GM23338 (cell line): Measurements from ENCODE around the gene BNIP3. TPM values are rescaled to one million over a fixed set of nuclear protein-coding genes. Genes with fewer than 3 reads are reported as not detected.
A peak's percentile ranks its signal among the peaks of the same experiment; 100 is the strongest.

ENCODE experiments used
- ATAC-seq: fragments of 200-7000 bp; cut with Tn5 transposase; 3 replicates; pipeline ENCODE4 v1.9.1; 2020
- DNase-seq: peaks from one replicate; pipeline ENCODE4 v3.0.0-alpha.2; 2015; ENCODE audit warnings: low spot score
- H2AFZ ChIP-seq: fragments of 200-600 bp; sonication (generic); 2 replicates; pipeline ENCODE4 v1.8.0; 2016; ENCODE audit warnings: antibody characterized with exemption, mild to moderate bottlenecking, moderate library complexity
- H3F3A ChIP-seq: fragments of 200-600 bp; sonication (generic); replicated peaks from 2 replicates; pipeline ENCODE4 v1.8.0; 2017; ENCODE audit warnings: antibody characterized with exemption, mixed run types, low read depth
- H3K27ac ChIP-seq: fragments of 200-600 bp; sonication (generic); 2 replicates; pipeline ENCODE4 v1.6.1; 2016; ENCODE audit warnings: low read depth
- H3K27me3 ChIP-seq: fragments of 200-600 bp; sonication (generic); 2 replicates; pipeline ENCODE4 v1.8.0; 2016; ENCODE audit warnings: mild to moderate bottlenecking, mixed run types, moderate library complexity; ENCODE audit not compliant: insufficient read depth
- H3K36me3 ChIP-seq: fragments of 200-600 bp; sonication (generic); 2 replicates; pipeline ENCODE4 v1.8.0; 2016; ENCODE audit warnings: mild to moderate bottlenecking; ENCODE audit not compliant: insufficient read depth
- H3K4me1 ChIP-seq: fragments of 200-600 bp; sonication (generic); 2 replicates; pipeline ENCODE4 v1.8.0; 2016; ENCODE audit warnings: mild to moderate bottlenecking, moderate library complexity; ENCODE audit not compliant: insufficient read depth
- H3K4me2 ChIP-seq: fragments of 200-600 bp; sonication (generic); 2 replicates; pipeline ENCODE4 v1.7.1; 2017; ENCODE audit warnings: mixed run types
- H3K4me3 ChIP-seq: fragments of 200-600 bp; sonication (generic); 2 replicates; pipeline ENCODE4 v1.6.1; 2016; ENCODE audit warnings: mixed run types
- H3K79me2 ChIP-seq: fragments of 200-600 bp; sonication (generic); replicated peaks from 2 replicates; pipeline ENCODE4 v1.8.0; 2017; ENCODE audit warnings: mild to moderate bottlenecking; ENCODE audit not compliant: insufficient read depth
- H3K9me2 ChIP-seq: fragments of 200-600 bp; sonication (generic); 2 replicates; pipeline ENCODE4 v1.8.0; 2017; ENCODE audit not compliant: insufficient read depth
- H4K20me1 ChIP-seq: fragments of 200-600 bp; sonication (generic); replicated peaks from 2 replicates; pipeline ENCODE4 v1.8.0; 2017; ENCODE audit warnings: mild to moderate bottlenecking; ENCODE audit not compliant: insufficient read depth
- H3K27ac Mint-ChIP-seq: 2 replicates; pipeline ENCODE4 v1.8.0; 2020; ENCODE audit warnings: inconsistent platforms, mild to moderate bottlenecking, moderate library complexity, mixed read lengths
- H3K27me3 Mint-ChIP-seq: 3 replicates; pipeline ENCODE4 v1.8.0; 2022; ENCODE audit warnings: low read depth, mild to moderate bottlenecking, moderate library complexity, mixed read lengths, inconsistent platforms; ENCODE audit not compliant: insufficient read depth, poor library complexity
- H3K36me3 Mint-ChIP-seq: 3 replicates; pipeline ENCODE4 v1.8.0; 2021; ENCODE audit warnings: low read depth, mild to moderate bottlenecking, inconsistent platforms, moderate library complexity, mixed read lengths
- H3K4me1 Mint-ChIP-seq: 3 replicates; pipeline ENCODE4 v1.8.0; 2020; ENCODE audit warnings: mild to moderate bottlenecking, inconsistent platforms, mixed read lengths
- H3K4me3 Mint-ChIP-seq: 3 replicates; pipeline ENCODE4 v1.8.0; 2021; ENCODE audit warnings: moderate library complexity, mild to moderate bottlenecking, inconsistent platforms, mixed read lengths
- H3K9me3 Mint-ChIP-seq: 3 replicates; pipeline ENCODE4 v1.8.0; 2020; ENCODE audit warnings: moderate library complexity, mild to moderate bottlenecking, inconsistent platforms, mixed read lengths
- CREB1 ChIP-seq: fragments of 250-450 bp; sonication (Bioruptor Pico); IDR thresholded peaks from 2 replicates; pipeline ENCODE4 v1.5.0; 2020; ENCODE audit warnings: low read depth, mild to moderate bottlenecking, moderate library complexity
- EZH2phosphoT487 ChIP-seq: fragments of 200-600 bp; sonication (generic); IDR thresholded peaks from one replicate; pipeline ENCODE4 v1.8.1; 2018; ENCODE audit warnings: antibody characterized with exemption; ENCODE audit not compliant: unreplicated experiment
- JUNB ChIP-seq: IDR thresholded peaks from one replicate; pipeline ENCODE4 v1.6.1; 2016; ENCODE audit warnings: antibody characterized with exemption; ENCODE audit not compliant: unreplicated experiment
- ZNF331 ChIP-seq: fragments of 250-450 bp; sonication (Bioruptor Pico); IDR thresholded peaks from 2 replicates; pipeline ENCODE4 v1.5.0; 2020; ENCODE audit warnings: low read depth, mild to moderate bottlenecking, moderate library complexity
- polyA plus RNA-seq: library from polyadenylated mRNA; unstranded; fragments of >200 nt; fragmentation: Nextera tagmentation; extraction: Ambion mirVana; gene quantifications from 2 replicates; pipeline ENCODE4 v1.2.1, GENCODE V29; 2016
- total RNA-seq: library from RNA; depleted of rRNA; stranded (reverse); fragments of >200 nt; shearing (Covaris generic); gene quantifications from 2 replicates; pipeline ENCODE4 v1.2.3, GENCODE V29; 2014
- TF ChIP-seq, protein P1 (sequence below): fragments of 250-450 bp; sonication (Bioruptor Pico); IDR thresholded peaks from 2 replicates; pipeline ENCODE4 v1.5.0; 2020; ENCODE audit warnings: mild to moderate bottlenecking, moderate library complexity
- TF ChIP-seq, protein P2 (sequence below), 2 experiments: fragments of 200-600 bp in 1 of 2; sonication (generic) in 1 of 2; conservative IDR thresholded peaks; 2 replicates each; pipeline versions ENCODE4 v1.5.1 to v1.6.1; 2016 to 2017; ENCODE audit warnings: antibody characterized with exemption in 2 of 2, low read depth in 2 of 2, mild to moderate bottlenecking in 2 of 2, moderate library complexity in 1 of 2

Gene BNIP3
- total and polyA plus RNA-seq, 2 experiments from 2014 or later = 46.3 to 75.0 TPM

DNA sequence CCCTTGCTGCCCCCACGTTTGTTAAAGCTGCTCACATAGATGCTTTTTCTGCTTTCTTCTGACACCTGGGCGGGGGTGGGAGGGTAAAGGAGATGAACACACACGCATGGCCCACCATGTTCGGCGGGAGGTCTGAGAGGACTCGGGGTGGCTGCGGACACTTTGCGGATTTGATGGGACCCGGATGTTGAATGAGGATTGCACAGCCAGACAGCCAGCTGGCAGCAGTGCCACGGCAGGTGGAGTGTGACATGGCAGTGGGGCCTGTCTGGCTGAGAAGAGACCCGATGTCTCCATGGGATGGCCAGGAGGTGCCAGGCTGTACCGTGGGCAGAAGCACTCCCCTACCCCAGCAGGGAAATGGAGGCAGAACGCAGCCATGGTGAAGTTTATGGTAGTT lies 49.7 kb downstream of the BNIP3 start (continued):
- TF ChIP-seq, protein P1, sequence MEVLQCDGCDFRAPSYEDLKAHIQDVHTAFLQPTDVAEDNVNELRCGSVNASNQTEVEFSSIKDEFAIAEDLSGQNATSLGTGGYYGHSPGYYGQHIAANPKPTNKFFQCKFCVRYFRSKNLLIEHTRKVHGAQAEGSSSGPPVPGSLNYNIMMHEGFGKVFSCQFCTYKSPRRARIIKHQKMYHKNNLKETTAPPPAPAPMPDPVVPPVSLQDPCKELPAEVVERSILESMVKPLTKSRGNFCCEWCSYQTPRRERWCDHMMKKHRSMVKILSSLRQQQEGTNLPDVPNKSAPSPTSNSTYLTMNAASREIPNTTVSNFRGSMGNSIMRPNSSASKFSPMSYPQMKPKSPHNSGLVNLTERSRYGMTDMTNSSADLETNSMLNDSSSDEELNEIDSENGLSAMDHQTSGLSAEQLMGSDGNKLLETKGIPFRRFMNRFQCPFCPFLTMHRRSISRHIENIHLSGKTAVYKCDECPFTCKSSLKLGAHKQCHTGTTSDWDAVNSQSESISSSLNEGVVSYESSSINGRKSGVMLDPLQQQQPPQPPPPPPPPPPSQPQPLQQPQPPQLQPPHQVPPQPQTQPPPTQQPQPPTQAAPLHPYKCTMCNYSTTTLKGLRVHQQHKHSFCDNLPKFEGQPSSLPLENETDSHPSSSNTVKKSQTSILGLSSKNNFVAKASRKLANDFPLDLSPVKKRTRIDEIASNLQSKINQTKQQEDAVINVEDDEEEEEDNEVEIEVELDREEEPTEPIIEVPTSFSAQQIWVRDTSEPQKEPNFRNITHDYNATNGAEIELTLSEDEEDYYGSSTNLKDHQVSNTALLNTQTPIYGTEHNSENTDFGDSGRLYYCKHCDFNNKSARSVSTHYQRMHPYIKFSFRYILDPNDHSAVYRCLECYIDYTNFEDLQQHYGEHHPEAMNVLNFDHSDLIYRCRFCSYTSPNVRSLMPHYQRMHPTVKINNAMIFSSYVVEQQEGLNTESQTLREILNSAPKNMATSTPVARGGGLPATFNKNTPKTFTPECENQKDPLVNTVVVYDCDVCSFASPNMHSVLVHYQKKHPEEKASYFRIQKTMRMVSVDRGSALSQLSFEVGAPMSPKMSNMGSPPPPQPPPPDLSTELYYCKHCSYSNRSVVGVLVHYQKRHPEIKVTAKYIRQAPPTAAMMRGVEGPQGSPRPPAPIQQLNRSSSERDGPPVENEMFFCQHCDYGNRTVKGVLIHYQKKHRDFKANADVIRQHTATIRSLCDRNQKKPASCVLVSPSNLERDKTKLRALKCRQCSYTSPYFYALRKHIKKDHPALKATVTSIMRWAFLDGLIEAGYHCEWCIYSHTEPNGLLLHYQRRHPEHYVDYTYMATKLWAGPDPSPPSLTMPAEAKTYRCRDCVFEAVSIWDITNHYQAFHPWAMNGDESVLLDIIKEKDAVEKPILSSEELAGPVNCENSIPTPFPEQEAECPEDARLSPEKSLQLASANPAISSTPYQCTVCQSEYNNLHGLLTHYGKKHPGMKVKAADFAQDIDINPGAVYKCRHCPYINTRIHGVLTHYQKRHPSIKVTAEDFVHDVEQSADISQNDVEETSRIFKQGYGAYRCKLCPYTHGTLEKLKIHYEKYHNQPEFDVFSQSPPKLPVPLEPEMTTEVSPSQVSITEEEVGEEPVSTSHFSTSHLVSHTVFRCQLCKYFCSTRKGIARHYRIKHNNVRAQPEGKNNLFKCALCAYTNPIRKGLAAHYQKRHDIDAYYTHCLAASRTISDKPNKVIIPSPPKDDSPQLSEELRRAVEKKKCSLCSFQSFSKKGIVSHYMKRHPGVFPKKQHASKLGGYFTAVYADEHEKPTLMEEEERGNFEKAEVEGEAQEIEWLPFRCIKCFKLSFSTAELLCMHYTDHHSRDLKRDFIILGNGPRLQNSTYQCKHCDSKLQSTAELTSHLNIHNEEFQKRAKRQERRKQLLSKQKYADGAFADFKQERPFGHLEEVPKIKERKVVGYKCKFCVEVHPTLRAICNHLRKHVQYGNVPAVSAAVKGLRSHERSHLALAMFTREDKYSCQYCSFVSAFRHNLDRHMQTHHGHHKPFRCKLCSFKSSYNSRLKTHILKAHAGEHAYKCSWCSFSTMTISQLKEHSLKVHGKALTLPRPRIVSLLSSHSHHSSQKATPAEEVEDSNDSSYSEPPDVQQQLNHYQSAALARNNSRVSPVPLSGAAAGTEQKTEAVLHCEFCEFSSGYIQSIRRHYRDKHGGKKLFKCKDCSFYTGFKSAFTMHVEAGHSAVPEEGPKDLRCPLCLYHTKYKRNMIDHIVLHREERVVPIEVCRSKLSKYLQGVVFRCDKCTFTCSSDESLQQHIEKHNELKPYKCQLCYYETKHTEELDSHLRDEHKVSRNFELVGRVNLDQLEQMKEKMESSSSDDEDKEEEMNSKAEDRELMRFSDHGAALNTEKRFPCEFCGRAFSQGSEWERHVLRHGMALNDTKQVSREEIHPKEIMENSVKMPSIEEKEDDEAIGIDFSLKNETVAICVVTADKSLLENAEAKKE (CRISPR knock-in tag) = no peak
- TF ChIP-seq, protein P2, sequence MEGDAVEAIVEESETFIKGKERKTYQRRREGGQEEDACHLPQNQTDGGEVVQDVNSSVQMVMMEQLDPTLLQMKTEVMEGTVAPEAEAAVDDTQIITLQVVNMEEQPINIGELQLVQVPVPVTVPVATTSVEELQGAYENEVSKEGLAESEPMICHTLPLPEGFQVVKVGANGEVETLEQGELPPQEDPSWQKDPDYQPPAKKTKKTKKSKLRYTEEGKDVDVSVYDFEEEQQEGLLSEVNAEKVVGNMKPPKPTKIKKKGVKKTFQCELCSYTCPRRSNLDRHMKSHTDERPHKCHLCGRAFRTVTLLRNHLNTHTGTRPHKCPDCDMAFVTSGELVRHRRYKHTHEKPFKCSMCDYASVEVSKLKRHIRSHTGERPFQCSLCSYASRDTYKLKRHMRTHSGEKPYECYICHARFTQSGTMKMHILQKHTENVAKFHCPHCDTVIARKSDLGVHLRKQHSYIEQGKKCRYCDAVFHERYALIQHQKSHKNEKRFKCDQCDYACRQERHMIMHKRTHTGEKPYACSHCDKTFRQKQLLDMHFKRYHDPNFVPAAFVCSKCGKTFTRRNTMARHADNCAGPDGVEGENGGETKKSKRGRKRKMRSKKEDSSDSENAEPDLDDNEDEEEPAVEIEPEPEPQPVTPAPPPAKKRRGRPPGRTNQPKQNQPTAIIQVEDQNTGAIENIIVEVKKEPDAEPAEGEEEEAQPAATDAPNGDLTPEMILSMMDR (conservative IDR thresholded peaks at IDR 0.05; ENCODE audit: low read depth in 2 of 2) = no peak

DNA sequence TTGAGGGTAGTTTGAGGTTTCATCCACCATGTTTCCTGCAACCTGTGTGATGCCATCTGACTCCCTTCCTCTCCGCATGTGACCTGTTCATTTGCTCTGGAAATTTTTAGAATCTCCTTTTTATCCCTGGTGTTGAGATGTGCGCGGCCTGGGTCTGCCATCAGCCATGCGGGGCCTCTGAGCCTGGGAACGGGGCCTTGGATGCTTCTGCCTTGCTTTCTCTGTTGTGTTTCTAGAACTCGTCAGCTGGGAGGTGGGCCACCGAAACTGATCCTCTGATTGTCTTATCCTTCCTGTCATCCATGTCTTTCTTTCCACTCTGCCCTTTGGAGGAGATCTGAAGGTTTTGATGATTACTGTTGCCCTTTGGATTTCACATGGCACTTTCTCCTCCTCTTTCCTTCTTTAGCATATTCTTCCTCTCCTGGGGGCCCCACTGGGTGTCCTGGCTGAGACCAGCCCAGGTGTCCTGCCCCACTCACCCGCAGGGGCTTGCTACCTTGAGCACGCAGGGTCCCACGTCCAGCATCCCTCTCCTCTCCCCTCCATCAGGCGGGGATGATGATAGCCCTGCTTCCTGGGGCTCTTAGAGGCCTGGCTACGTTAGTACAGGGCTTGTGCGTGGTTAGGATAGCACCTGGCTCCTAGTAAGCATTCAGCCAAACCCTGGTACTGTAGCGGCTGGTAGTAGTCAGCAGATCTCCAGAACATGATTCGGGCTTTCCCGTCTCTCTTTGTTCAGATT lies 51.0 kb downstream of the BNIP3 start:
- peaks cover 16% of the 10 kb centered on the region; the same call in 2 of the 3 replicates for H3K36me3 Mint-ChIP-seq
- H3K27ac Mint-ChIP-seq = peak overlapping the region; percentile 25; the same call in 1 of the 2 replicates
- TF ChIP-seq ZNF331 = no peak
- no peak for TF ChIP-seq EZH2phosphoT487
- TF ChIP-seq CREB1 (CRISPR knock-in tag) = no peak
- TF ChIP-seq, protein P1 (CRISPR knock-in tag) = no peak
- TF ChIP-seq JUNB = no peak

More for the DNA sequence above, 51.0 kb downstream of the BNIP3 start:
- DNase-seq (no peak), ATAC-seq (peak; percentile 21)
- H4K20me1 ChIP-seq = peaks cover 86% of the 10 kb centered on the region
- Mint-ChIP-seq H3K4me3 (peak overlapping the region; percentile 1; the same call in 1 of the 3 replicates), H3K4me1 (peaks cover 60% of the 10 kb centered on the region), H3K9me3 (no peaks in the 10 kb centered on the region; the same call in 2 of the 3 replicates), H3K27me3 (peaks cover 14% of the 10 kb centered on the region)
- H3K9me2 ChIP-seq = no peaks in the 10 kb centered on the region
- H3K4me1 ChIP-seq = peaks cover 38% of the 10 kb centered on the region
- H3F3A ChIP-seq = no peaks in the 10 kb centered on the region
- H3K4me2 ChIP-seq = peak overlapping the region; percentile 48; the same call in 1 of the 2 replicates
- no peak overlapping the region for H3K4me3 ChIP-seq
- peaks cover 100% of the 10 kb centered on the region for H3K79me2 ChIP-seq
- H2AFZ ChIP-seq = no peak overlapping the region
- H3K27me3 ChIP-seq = no peaks in the 10 kb centered on the region
- H3K36me3 ChIP-seq = 0 out of 2 replicates have a peak, but pooled peaks cover 5% of the 10 kb centered on the region
- H3K27ac ChIP-seq = no peak overlapping the region; the same call in 1 of the 2 replicates
